ENCODE measurements around the gene CATSPERD.

- TF ChIP-seq, protein P1, sequence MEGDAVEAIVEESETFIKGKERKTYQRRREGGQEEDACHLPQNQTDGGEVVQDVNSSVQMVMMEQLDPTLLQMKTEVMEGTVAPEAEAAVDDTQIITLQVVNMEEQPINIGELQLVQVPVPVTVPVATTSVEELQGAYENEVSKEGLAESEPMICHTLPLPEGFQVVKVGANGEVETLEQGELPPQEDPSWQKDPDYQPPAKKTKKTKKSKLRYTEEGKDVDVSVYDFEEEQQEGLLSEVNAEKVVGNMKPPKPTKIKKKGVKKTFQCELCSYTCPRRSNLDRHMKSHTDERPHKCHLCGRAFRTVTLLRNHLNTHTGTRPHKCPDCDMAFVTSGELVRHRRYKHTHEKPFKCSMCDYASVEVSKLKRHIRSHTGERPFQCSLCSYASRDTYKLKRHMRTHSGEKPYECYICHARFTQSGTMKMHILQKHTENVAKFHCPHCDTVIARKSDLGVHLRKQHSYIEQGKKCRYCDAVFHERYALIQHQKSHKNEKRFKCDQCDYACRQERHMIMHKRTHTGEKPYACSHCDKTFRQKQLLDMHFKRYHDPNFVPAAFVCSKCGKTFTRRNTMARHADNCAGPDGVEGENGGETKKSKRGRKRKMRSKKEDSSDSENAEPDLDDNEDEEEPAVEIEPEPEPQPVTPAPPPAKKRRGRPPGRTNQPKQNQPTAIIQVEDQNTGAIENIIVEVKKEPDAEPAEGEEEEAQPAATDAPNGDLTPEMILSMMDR (IDR thresholded peaks at IDR 0.05), result no peak
- TF ChIP-seq POLR2A (IDR thresholded peaks at IDR 0.05), result no peak
Measured at GRCh38 chr19:5743630-5744029, 23.2 kb downstream of the CATSPERD start.

Measured in ovary (tissue), 3 donors.